K562 (cell line): ENCODE results near the gene HOXB5.

Source experiments
- CBFA2T2 ChIP-seq: fragments of 450-650 bp; conservative IDR thresholded peaks from 2 replicates; pipeline ENCODE4 v1.6.1; 2017; ENCODE audit warnings: mild to moderate bottlenecking
- ELK1 ChIP-seq: sonication (generic); formaldehyde crosslinking; IDR thresholded peaks from 2 replicates; pipeline ENCODE4 v1.8.1; 2022; ENCODE audit warnings: missing genetic modification reagents
- POLR2A ChIP-seq: fragments of 450-650 bp; conservative IDR thresholded peaks from 2 replicates; pipeline ENCODE4 v1.6.1; 2016
- SREBF2 ChIP-seq: sonication (generic); formaldehyde crosslinking; IDR thresholded peaks from 2 replicates; pipeline ENCODE4 v1.4.0; 2020; ENCODE audit warnings: mild to moderate bottlenecking, missing genetic modification reagents
- TCF7L2 ChIP-seq: fragments of 150-350 bp; IDR thresholded peaks from 2 replicates; pipeline ENCODE4 v1.6.1; 2016; ENCODE audit warnings: low read depth, mild to moderate bottlenecking, low read length, moderate library complexity

- no peak for TF ChIP-seq TCF7L2
- no peak for TF ChIP-seq POLR2A
- TF ChIP-seq ELK1 (CRISPR knock-in tag): no peak
- TF ChIP-seq SREBF2 (CRISPR knock-in tag): no peak
- no peak for TF ChIP-seq CBFA2T2
Measured at GRCh38 chr17:48596735-48597527, 3.4 kb upstream of the HOXB5 start.
